Gastrocnemius medialis (tissue), 4 donors: ENCODE data around the gene PECR.

Experiments
- POLR2A ChIP-seq, 2 donors: fragments of 450-650 bp; IDR thresholded peaks; one replicate each; pipeline ENCODE4 v1.6.1; 2017; ENCODE audit warnings: antibody characterized with exemption in 2 of 2, mild to moderate bottlenecking in 2 of 2, moderate library complexity in 2 of 2
- TF ChIP-seq, protein P1 (sequence below), 5 experiments: fragments of 450-650 bp in 3 of 5; fragments of 200-600 bp in 2 of 5; sonication (generic) in 2 of 5; IDR thresholded peaks in 4 of 5; conservative IDR thresholded peaks in 1 of 5; 1 replicate in 4 of 5; 2 replicates in 1 of 5; pipeline ENCODE4 v1.5.1; 2016 to 2019; ENCODE audit warnings: antibody characterized with exemption in 5 of 5, mild to moderate bottlenecking in 3 of 5, moderate library complexity in 3 of 5

DNA sequence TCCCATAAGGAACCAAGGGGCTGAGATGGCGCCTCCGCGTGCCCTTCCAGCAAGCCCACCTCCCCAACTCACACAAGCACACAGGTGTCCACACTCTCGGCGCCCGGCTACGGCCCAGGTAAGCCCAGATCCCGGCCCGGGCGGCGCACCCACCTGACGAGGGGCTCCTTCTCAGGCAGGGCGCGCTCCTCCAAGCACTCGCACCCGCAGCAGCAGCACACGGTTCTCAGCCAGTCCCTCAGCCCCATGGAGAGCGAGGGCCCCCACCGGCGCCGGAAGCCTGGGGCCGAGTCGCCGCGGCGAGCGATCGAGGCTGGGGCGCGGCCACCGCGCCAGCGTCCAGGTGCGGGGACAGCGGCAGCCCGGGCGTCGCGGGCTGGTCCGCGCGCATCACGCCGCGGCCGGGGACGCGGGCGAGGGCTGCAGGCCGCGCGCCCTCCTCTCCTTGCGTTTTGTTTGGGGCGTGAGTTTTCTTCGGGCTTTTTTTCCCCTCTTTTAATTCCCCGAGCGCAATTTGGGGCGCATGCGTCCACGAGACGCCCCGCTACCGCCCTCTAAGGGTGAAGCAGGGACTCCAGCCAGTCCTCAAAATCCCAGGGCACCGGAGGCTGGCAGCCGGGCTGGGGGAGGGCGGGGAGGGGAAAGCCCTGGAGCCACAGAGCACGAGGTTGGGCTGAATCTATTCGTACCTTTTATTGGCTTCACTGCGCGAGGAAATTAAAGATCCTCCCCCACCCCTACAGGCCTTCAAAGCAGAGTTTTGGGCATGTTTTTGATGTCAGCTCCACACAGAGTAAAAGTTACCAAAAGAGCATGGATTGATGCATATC, 68.3 kb downstream of the PECR start, which contains the start of gene MREG:
- TF ChIP-seq, protein P1, sequence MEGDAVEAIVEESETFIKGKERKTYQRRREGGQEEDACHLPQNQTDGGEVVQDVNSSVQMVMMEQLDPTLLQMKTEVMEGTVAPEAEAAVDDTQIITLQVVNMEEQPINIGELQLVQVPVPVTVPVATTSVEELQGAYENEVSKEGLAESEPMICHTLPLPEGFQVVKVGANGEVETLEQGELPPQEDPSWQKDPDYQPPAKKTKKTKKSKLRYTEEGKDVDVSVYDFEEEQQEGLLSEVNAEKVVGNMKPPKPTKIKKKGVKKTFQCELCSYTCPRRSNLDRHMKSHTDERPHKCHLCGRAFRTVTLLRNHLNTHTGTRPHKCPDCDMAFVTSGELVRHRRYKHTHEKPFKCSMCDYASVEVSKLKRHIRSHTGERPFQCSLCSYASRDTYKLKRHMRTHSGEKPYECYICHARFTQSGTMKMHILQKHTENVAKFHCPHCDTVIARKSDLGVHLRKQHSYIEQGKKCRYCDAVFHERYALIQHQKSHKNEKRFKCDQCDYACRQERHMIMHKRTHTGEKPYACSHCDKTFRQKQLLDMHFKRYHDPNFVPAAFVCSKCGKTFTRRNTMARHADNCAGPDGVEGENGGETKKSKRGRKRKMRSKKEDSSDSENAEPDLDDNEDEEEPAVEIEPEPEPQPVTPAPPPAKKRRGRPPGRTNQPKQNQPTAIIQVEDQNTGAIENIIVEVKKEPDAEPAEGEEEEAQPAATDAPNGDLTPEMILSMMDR (IDR thresholded peaks at IDR 0.05 in 4 of 5, conservative IDR thresholded peaks at IDR 0.05 in 1 of 5): peak in 4 of 5 experiments; percentile 31 to 67 (median 52)
- TF ChIP-seq POLR2A (IDR thresholded peaks at IDR 0.05): no peak
